GM19239 (cell line): ENCODE results near the gene DERA.
"Not testable (repeated sequence)": the region's sequence is repeated elsewhere in the genome, so short reads cannot be mapped to it uniquely, and the experiment has no call there.

Experiments used
- DNase-seq: peaks from one replicate; pipeline ENCODE4 v3.0.0; 2011; ENCODE audit warnings: low spot score; ENCODE audit not compliant: insufficient read length
- FAIRE-seq: peaks from 2 replicates; lab custom pipeline; 2011; peaks lifted over from hg19 to GRCh38; lab: Jason Lieb, UNC

DERA gene

DNA sequence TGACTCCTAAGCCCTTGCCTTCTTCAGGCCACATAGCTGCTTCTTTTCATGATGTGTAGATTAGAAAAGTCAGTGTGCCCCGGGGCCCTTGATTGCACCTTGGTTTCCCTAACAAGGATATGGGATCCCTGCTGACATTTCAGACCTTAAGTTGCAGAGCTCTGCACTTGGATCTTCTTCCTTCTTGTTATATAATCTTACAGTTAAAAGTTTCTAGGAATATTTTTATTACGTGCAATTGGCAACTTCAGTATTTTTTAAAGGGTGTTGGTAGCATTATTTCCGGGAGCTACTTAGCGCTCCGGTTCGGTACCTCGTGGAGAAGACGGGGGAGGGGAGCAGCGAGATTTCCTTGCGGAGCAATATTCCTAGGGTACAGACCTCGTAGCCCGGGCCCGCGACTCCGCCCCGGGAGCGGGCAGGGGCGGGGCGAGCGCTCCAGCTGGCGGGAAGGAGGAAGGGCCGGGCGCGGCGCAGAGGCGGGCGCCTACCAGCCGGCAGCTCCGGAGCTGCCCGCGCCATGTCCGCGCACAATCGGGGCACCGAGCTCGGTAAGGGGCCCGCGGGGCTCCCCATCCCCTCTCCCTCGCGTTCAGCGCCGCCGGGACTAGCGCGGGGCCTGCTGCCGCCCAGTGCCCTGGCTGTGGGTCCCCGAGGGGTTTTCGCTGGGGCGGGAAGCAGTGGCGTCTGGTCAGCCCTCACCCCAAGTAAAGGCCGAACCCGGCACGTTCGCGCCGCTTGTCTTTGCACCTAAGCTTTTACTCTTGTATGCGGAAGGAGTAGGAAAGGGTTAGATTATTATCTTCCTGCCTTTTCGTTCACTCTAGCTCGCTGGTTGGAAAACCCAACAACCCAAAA lies at the start of gene DERA:
TSS of gene DERA (plus strand) at position 469 of the 858 bp plus-strand sequence. CDS start at position 521, 52 bp downstream.
- FAIRE-seq (peak; percentile 87), DNase-seq (peak; percentile 40)

DNA sequence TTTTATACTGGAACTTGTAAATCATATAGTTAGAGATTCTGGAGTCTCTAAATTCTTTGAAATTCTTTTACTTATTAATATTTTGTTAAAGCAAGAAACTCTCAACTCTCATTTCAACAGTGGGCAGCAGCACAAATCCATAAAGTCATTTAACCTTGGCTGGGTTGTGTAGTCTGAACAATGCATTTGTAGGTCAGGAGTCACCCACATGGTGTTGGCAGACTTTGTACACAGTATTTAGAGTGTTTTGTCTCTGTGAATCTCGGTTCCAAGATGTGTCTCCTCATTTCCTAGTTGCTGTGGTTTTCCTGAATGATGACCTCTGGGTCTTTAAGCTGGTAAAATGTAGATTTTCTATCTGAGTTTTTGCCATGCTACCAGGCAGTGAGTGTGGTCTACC lies 49.7 kb upstream of the DERA start:
- DNase-seq (no peak), FAIRE-seq (no peak)

DNA sequence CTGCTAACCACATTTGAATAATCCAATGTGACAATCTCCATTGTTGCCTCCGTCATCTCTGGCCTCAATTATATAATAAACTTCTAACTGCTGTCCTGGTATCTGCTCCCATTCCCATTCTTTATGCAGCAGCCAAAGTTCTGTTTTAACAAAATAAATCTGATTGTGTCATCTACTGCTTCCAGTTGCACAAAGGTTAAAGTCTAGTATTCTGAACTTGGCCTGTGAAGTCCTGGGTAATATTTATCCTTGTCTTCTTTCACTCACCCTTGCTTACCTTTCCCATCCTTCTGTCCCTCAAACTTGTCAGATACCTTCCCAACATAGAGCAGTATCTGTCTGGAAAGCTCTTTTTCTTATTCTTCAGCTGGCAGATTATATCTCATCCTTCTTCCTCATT lies 48.3 kb upstream of the DERA start:
- no peak for FAIRE-seq
- no peak for DNase-seq

DNA sequence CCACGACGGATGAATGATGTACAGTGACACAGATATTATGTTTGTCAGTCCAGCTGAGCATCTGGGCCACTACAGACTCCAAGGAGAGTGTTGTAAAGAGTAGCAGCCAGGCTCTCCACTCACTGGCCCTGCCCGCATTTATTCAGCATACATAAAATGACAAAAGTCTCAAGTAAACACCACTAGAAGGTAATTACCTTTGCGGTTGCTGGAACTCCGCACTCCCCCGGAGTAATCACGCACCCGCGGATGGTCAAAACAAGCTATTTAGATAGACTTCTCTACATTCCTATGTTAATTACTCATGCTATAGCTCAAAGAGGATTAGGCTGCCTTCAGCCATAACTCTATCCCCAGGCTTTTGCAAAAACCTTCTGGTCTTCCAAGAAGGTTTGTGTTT lies 47.8 kb upstream of the DERA start:
- no peak for DNase-seq

DNA sequence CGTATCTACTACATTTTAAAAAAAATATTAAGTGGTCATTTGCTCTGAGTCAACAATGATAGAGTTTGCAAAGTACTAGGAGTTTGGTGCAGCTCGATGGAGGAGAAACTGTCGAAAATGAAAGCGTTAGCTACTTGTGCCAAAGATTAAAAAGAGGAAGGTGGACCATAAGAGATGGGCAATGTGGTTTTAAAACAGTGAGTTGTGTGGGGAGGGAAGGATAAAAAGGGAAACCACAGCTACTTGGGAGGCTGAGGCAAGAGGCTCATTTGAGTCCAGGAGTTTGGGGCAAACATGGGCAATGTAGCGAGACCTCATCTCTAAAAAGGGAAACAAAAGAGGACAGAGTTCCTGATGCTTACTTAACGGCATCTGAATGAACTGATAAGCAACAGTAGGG lies 47.1 kb upstream of the DERA start:
- FAIRE-seq (peak; percentile 86), DNase-seq (peak; percentile 2)

More for the DNA sequence above, 47.8 kb upstream of the DERA start:
- FAIRE-seq: no peak

DNA sequence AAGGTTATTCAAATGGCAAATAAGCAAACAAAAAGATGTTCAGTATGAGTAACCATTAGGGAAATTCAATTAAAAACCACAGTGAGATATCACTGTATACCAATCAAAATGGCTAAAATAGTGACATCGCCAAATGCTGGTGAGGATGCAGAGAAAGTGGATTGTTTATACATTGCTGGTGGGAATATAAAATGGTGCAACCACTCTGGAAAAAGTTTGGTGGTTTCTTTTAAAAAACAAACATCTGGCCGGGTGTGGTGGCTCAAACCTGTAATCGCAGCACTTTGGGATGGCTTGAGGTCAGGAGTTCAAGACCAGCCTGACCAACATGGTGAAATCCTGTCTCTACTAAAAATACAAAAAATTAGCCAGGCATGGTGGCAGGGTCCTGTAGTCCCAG lies 42.9 kb upstream of the DERA start:
- FAIRE-seq: no peak
- DNase-seq: no peak

DNA sequence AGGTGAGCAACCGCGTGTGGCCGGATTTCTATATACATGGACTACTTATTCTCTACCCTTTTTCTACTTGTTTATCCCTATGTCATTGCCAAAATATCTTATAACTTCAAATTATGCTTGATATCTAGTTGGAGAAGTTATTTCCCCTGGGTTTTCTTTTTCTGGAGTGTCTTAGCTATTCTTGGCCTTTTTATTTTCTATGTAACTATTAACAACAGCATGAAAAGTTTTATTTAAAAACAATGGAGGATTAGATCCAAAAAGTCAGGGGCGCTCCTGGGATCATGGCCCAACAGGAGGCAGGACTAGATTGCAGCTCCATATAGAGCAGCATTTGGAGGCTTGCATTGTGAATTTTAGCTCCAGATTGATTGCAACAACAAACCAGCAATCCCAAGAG lies 37.6 kb upstream of the DERA start:
- FAIRE-seq: no peak

DNA sequence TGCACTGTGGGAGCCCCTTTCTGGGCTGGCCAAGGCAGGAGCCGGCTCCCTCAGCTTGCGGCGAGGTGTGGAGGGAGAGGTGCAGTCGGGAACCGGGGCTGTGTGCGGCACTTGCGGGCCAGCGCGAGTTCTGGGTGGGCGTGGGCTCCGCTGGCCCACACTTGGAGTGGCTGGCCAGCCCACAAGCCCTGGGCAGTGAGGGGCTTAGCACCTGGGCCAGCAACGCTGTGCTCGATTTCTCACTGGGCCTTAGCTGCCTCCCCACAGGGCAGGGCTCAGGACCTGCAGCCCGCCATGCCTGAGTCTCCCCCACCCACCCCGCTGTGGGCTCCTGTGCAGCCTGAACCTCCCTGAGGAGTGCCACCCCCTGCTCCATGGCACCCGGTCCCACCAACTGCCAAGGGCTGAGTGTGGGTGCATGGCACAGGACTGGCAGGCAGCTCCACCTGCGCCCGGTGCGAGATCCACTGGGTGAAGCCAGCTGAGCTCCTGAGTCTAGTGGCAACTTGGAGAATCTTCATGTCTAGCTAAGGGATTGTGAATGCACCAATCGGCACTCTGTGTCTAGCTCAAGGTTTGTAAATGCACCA lies 36.5 kb upstream of the DERA start:
- FAIRE-seq, DNase-seq: not testable (repeated sequence)

More for the DNA sequence above, 37.6 kb upstream of the DERA start:
- DNase-seq: no peak

DNA sequence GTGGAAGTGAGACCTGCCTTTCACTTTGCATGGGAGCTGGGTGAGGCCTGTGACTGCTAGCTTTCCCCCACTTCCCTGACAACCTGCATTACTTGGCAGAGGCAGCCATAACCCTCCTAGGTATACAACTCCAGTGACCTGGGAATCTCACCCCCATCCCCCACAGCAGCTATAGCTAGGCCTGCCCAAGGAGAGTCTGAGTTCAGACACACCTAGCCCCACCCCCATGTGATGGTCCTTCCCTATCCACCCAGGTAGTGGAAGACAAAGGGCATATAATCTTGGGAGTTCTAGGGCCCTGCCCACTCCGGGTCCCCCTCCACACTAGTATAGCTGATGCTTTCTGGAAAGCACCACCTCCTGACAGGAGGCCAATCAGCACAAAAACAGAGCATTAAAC lies 35.3 kb upstream of the DERA start:
- no peak for FAIRE-seq
- no peak for DNase-seq

DNA sequence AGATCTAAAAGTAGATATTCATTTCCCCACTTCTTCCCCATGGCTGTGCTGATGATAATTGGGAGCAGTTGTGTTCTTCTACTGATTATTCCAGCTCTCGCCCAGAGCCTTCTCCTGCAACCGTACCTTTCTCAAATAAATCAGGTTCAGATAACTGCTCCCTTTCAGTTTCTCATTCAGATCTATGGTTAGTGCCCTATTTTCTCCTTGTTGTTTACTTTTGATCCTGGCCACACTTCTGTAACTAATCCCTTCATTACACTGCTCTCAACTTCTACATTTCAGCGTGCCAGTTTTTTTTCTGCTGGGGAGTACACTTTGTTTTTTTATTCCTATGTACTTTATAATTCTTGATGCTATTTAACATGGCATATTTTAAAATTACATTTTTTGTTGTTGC lies 31.7 kb upstream of the DERA start:
- FAIRE-seq: no peak
- DNase-seq: no peak

DNA sequence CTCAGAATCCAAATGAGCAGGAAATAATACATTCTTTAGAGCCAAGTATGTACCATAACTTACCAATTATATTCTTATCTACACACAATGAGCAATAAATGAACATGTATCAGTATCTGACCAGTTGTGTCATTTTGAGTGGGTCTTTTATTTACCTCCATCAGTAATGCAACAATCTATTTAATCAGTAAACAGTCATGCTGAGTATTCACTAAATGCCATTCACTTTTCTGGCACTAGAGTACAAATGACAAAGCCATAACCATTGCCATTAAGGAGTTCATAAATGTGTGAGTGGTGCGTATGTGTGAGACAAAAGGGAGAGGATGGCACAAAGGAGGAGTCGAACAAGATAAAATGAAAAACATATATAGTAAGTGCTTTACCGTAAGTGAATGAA lies 30.4 kb upstream of the DERA start:
- DNase-seq (no peak), FAIRE-seq (no peak)

DNA sequence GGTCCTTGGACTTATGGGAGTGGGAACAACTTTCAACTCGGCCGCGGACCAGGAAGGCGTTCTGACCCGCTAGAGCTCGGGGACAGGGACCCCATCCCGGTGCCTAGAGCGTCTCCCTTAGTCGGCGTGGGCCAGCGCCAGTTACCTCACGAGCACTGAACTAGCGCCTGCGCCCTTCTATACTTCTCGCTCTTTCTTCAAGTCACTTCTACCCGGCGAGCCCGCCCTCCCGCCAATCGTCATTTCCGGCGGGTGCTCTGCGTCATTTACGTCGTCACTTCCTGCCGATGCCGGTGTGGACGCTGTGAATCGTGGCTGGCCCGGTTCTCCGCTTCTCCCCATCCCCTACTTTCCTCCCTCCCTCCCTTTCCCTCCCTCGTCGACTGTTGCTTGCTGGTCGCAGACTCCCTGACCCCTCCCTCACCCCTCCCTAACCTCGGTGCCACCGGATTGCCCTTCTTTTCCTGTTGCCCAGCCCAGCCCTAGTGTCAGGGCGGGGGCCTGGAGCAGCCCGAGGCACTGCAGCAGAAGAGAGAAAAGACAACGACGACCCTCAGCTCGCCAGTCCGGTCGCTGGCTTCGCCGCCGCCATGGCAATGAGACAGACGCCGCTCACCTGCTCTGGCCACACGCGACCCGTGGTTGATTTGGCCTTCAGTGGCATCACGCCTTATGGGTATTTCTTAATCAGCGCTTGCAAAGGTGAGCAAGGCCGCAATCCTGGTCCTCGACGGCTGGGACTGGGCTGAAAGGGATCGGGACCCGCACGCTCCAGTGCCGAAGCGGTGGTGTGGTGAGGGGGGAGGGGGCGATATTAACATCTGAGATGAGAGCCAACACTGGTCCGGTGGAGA lies 28.8 kb upstream of the DERA start, which contains the start of gene STRAP:
TSS of gene STRAP (plus strand) at position 270 of the 854 bp plus-strand sequence. CDS start at position 591, 321 bp downstream.
- peak; percentile 77 for DNase-seq
- peak; percentile 98 for FAIRE-seq

DNA sequence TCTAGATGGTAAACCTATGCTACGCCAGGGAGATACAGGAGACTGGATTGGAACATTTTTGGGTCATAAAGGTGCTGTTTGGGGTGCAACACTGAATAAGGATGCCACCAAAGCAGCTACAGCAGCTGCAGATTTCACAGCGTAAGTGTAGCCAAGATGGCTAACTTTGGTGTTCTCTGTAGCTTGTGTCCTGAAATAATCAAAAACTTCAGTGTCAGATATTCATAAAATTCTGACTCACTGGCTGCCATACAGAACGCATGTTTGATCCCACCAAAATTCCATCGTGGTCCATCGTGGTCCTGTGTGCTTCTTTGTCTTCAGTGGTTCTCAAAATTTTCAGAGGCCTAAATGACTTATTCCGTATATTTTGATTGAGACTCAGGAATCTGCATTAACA lies 27.6 kb upstream of the DERA start:
- no peak for FAIRE-seq
- DNase-seq: no peak

DNA sequence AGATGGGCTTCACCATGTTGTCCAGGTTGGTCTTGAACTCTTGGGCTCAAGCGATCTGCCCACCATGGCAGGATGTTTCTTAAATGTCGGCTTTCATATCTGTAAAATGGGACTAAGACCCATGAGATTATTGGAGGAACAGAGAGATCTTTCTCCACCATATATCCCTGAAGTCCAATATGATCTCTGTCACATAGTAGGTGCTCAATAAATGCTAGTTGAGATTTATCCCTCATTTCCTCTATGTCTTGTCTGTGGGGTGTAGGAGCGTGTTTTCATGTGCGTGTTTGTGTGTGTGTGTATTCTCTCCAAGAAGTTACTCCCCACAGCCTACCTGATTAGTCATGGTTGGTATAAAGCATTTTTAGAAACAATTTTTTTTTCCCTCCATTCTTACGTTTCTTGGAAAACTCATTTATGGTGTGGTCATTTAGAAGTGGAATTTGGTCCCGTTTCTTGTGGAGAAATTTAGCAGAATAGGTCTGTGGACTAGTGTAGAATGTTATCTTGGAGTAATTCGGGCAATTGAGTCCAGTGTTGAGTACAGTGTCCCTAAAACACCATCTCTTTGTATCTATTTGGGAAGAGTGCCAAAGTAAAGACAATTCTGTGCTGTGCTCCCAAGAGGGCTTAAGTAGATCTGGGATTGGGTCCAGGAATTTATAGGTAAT lies 24.6 kb upstream of the DERA start:
- no peak for FAIRE-seq
- no peak for DNase-seq

DNA sequence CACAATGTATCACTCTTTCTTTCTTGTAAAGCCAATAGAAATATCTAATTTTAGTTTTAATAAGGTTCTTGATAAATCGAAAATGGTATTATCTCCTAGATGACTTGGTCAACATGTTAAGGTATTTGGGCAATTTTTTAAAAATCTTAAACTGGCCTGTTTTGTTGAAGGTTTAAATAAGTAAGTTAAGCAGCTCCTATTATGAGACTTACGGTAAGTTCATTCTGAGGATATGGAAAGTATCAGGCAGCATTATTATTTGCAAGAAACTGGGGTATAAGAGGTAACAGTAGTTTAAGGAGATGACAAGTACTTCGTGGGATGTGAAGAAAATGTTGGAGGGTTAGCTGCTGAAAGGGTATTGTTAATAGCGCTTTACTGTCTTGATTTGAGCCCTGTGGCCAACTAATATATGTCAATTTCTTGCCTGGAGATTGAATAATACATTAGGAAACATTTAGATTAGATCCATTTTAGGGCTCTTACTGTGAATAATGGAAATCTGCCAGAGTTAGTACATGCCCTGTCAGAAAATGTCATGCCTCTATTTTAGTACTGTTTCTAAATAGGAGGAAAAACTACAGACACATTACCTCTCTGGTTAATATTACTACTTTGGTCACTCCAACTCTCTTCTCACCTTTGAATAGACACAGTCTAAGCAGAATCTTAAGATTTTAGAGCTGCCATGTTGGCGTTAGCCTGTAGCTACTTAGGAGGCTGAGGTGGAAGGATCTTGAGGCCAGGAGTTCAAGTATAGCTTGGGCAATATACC lies 23.9 kb upstream of the DERA start:
- peak; percentile 26 for FAIRE-seq
- no peak for DNase-seq

DNA sequence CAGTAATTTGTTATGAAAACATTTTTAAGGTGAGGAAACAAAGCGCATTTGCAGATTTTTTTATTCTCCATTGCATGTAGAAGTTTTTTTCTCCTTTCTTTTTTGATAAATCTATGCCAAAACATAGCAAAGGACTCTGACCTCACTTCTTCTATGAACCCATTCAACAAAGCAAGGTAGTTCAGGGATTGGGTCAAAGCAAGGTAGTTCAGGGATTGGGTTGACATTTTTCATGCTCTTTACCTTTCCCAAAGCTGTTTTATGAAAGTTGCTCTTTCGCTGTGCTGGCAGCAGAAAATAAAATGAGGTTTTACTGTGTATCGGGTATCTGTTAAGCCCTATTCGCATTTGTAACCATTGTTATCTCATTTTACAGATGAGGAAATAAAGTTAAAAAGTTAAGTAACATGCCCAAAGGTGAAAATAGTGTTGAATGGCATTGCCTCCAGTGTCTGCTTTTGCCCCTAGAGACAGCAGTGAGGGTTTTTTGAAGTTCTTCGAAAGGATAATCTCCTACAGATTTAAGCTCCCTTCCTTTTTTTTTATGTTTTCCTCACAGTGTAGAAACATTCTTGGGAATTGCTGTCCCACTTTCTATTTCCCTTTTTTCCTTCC lies 18.4 kb upstream of the DERA start:
- FAIRE-seq (no peak), DNase-seq (no peak)

DNA sequence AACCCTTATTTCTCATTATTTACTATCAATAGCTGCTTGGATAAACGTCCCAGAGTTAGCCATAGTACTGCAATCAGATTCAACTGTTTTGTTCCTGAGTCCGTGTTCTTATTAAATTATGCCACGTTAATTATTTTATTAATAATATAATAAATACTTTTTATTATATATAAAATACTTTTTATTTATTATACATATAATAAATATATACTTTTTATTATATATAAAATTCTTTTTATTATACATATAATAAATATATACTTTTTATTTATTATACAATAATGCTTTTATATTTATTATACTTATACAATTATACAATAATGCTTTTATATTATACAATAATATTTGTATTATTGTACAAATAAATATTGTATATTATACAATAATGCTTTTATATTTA lies 17.9 kb upstream of the DERA start:
- FAIRE-seq (no peak), DNase-seq (no peak)

DNA sequence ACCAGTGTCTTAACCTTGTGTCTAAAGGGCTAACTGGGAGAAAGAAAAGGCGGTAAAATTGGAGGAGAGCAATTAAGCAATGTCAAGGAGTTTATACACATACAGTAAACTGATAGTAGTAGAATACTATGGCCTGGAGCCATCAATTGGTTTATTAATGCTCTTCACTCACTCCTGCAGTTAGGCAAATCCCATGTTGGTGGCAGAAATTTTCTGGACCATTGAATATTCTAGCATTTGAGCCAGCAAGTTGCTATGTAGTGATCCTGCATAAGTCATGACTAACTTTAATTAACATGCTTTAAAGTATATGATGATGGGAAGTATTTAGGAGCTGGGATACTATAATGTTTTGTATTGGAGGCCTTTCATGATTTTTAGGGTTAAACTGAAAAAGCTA lies 14.3 kb upstream of the DERA start:
- DNase-seq (no peak), FAIRE-seq (no peak)

DNA sequence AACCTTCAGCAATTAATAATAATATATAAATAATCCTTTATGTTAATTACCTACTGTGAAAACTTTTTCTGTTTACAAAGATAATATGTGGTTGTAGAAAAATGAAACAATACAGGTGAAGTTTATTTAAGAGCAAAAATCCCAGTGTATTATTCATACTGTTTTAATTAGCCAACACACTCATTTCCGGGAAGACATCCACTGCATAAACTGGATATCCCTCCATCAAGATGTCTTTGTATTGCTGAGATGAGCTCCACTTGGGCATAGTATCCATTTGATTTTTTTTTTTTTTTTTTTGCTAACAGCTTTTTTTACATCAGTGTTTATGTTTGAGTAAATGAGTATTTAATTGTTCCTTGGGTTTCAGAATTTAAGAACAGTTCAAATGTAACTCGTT lies 13.7 kb upstream of the DERA start:
- no peak for FAIRE-seq
- no peak for DNase-seq
